Esophagus mucosa (tissue), 1 donor: ENCODE data around the gene CES1. TPM values are rescaled to one million over a fixed set of nuclear protein-coding genes. Genes with fewer than 3 reads are reported as not detected.
"Not testable (repeated sequence)": the region's sequence is repeated elsewhere in the genome, so short reads cannot be mapped to it uniquely, and the experiment has no call there.

Source experiments
- ATAC-seq: fragments of 200-7000 bp; cut with Tn5 transposase; one replicate; pipeline ENCODE4 v1.9.1; 2020
- total RNA-seq: library from RNA; stranded (reverse); gene quantifications from one replicate; pipeline ENCODE4 v1.2.4, GENCODE V29; 2023
- donor health status: DM: yes; HTN: yes; CAD: no.

CES1 gene
- total RNA-seq: 2.0 TPM

- ATAC-seq: peak; percentile 17
Measured at GRCh38 chr16:55832773-55833691, at the start of gene CES1. Gene CES1 (minus strand): TSS chr16:55833096. CDS start chr16:55833055, 41 bp downstream.

GRCh38 chr16:55876854-55877253 is 44.0 kb upstream of the CES1 start:
- ATAC-seq: no peak

GRCh38 chr16:55875273-55875672 is 42.4 kb upstream of the CES1 start, which contains the start of gene CES5A:
Gene CES5A (minus strand): TSS chr16:55875373. CDS start chr16:55875221, 152 bp downstream.
- no peak for ATAC-seq

GRCh38 chr16:55873122-55873521 is 40.2 kb upstream of the CES1 start:
- no peak for ATAC-seq

- ATAC-seq: no peak
Measured at GRCh38 chr16:55872130-55872529, 39.2 kb upstream of the CES1 start.

- no peak for ATAC-seq
Measured at GRCh38 chr16:55871411-55872038, 38.6 kb upstream of the CES1 start.

- ATAC-seq: no peak
Measured at GRCh38 chr16:55868980-55869379, 36.1 kb upstream of the CES1 start.

GRCh38 chr16:55868137-55868536 is 35.2 kb upstream of the CES1 start:
- no peak for ATAC-seq

GRCh38 chr16:55861288-55861687 is 28.4 kb upstream of the CES1 start:
- ATAC-seq: no peak

- not testable (repeated sequence) for ATAC-seq
Measured at GRCh38 chr16:55857650-55858049, 24.8 kb upstream of the CES1 start.

GRCh38 chr16:55856950-55857349 is 24.1 kb upstream of the CES1 start:
- ATAC-seq: no peak

- ATAC-seq: no peak
Measured at GRCh38 chr16:55853114-55853513, 20.2 kb upstream of the CES1 start.

GRCh38 chr16:55849536-55849935 is 16.6 kb upstream of the CES1 start:
- no peak for ATAC-seq

- ATAC-seq: no peak
Measured at GRCh38 chr16:55846598-55847346, 13.9 kb upstream of the CES1 start.

GRCh38 chr16:55843105-55843395 is 10.2 kb upstream of the CES1 start:
- ATAC-seq: no peak

GRCh38 chr16:55842369-55843104 is 9.6 kb upstream of the CES1 start:
- no peak for ATAC-seq

GRCh38 chr16:55839115-55839514 is 6.2 kb upstream of the CES1 start:
- no peak for ATAC-seq

GRCh38 chr16:55836158-55836611 is 3.3 kb upstream of the CES1 start:
- ATAC-seq: peak; percentile 50

GRCh38 chr16:55835581-55835980 is 2.7 kb upstream of the CES1 start:
- no peak for ATAC-seq

GRCh38 chr16:55835173-55835572 is 2.3 kb upstream of the CES1 start:
- ATAC-seq: not testable (repeated sequence)

- ATAC-seq: no peak
Measured at GRCh38 chr16:55834049-55834448, 1.2 kb upstream of the CES1 start.

GRCh38 chr16:55832425-55832772 is 497 bp downstream of the CES1 start:
- ATAC-seq: no peak
